Pancreas (tissue), 10 donors: ENCODE results near the gene DSE. TPM values are rescaled to one million over a fixed set of nuclear protein-coding genes. Genes with fewer than 3 reads are reported as not detected.
"Not testable (repeated sequence)": the region's sequence is repeated elsewhere in the genome, so short reads cannot be mapped to it uniquely, and the experiment has no call there.

Experiments used
- ATAC-seq, 4 donors: fragments of 200-7000 bp; cut with Tn5 transposase; one replicate each; pipeline versions ENCODE4 v1.8.0 to v1.9.1; 2020; ENCODE audit warnings: mild to moderate bottlenecking in 4 of 4, moderate library complexity in 4 of 4
- DNase-seq, 6 donors: peaks; one replicate each; pipeline ENCODE4 v3.0.0-alpha.2; 2020
- FAIRE-seq: peaks from 2 replicates; lab custom pipeline; 2012; peaks lifted over from hg19 to GRCh38; lab: Jason Lieb, UNC
- H3K27ac ChIP-seq, 4 donors: fragments of 200-600 bp; sonication (generic); 1 replicate in 3 of 4; 2 replicates in 1 of 4; pipeline versions ENCODE4 v1.5.0 to v1.8.0; 2020
- H3K27me3 ChIP-seq, 4 donors: fragments of 200-600 bp; one replicate each; pipeline ENCODE4 v1.8.0; 2021
- H3K36me3 ChIP-seq, 3 donors: fragments of 200-600 bp; sonication (generic) in 1 of 3; one replicate each; pipeline versions ENCODE4 v1.5.0 to v1.8.0; 2020 to 2021
- H3K4me1 ChIP-seq, 3 donors: fragments of 200-600 bp; one replicate each; pipeline ENCODE4 v1.8.0; 2021
- H3K4me3 ChIP-seq, 4 donors: fragments of 200-600 bp; sonication (generic) in 2 of 4; one replicate each; pipeline versions ENCODE4 v1.5.0 to v1.8.0; 2020 to 2021
- H3K9me3 ChIP-seq, 4 donors: fragments of 200-600 bp; one replicate each; pipeline ENCODE4 v1.8.0; 2021
- CTCF ChIP-seq, 4 donors: fragments of 200-600 bp; sonication (generic) in 3 of 4; IDR thresholded peaks; one replicate each; pipeline versions ENCODE4 v1.5.0 to v1.8.0; 2021; ENCODE audit warnings: antibody characterized with exemption in 4 of 4
- WGBS, 2 donors: extraction: QIAGEN DNeasy Blood & Tissue Kit; methylation state at CpG; one replicate each; pipeline ENCODE4 v1.1.7; 2013; 5-methylcytosine and 5-hydroxymethylcytosine counted together
- intact Hi-C, 3 donors: fragments of 100-400 bp; cut with DNase I; formaldehyde crosslinking; loops; one replicate each; pipeline versions ENCODE4 v1.11.1 to v1.14.2; 2022
- polyA plus RNA-seq, 2 donors: library from polyadenylated mRNA; stranded (reverse); fragments of 200-250 nt; gene quantifications; one replicate each; pipeline ENCODE4 v1.2.3, GENCODE V29; 2013
- total RNA-seq, 6 donors: library from RNA; stranded (reverse); fragmentation: NEBNext Ultra II Directional in 4 of 6; extraction: Animal tissue kit (Norgen Biotek cat#: 25700) in 4 of 6; gene quantifications; one replicate each; pipeline versions ENCODE4 v1.2.1 to v1.2.4, GENCODE V29; 2021 to 2023
- donor health status: healthy with polysubstance abuse.
- donor health status: DM: no; HTN: no; CAD: no; lungs with moderate emphysema.
- donor health status: DM: no; HTN: no; CAD: no.
- donor health status: control.
- donor health status: control.
- donor health status: Bipolar disorder and iron deficiency.
- donor health status: DM: yes; HTN: yes; CAD: no.
- donor health status: DM: no; HTN: no; CAD: no.
- donor health status: DM: no; HTN: no; CAD: no.
- donor health status: DM: yes; HTN: yes; CAD: no.

The DSE gene
- total and polyA plus RNA-seq, 8 donors, result 1.7 to 19.2 (median 2.8) TPM

GRCh38 chr6:116332096-116332495 lies 38.7 kb upstream of the DSE start:
- ATAC-seq (no peak), FAIRE-seq (no peak), DNase-seq (no peak)
- Histone ChIP-seq H3K9me3 (no peaks in the 10 kb centered on the region), H3K4me3 (no peak overlapping the region), H3K27ac (no peak overlapping the region), H3K4me1 (no peaks in the 10 kb centered on the region), H3K36me3 (no peaks in the 10 kb centered on the region), H3K27me3 (no peaks in the 10 kb centered on the region)
- intact Hi-C loops, result no loop called here
- no peak for TF ChIP-seq CTCF (IDR thresholded peaks at IDR 0.05)

GRCh38 chr6:116334638-116335409 lies 35.9 kb upstream of the DSE start:
- H3K4me3 ChIP-seq, intact Hi-C loops, H3K9me3 ChIP-seq, H3K36me3 ChIP-seq, H3K4me1 ChIP-seq, ATAC-seq, DNase-seq, H3K27ac ChIP-seq, H3K27me3 ChIP-seq, FAIRE-seq: not testable (repeated sequence)

GRCh38 chr6:116335612-116336215 lies 35.0 kb upstream of the DSE start:
- H3K36me3 ChIP-seq, result no peaks in the 10 kb centered on the region
- TF ChIP-seq CTCF (IDR thresholded peaks at IDR 0.05), result no peak
- no peaks in the 10 kb centered on the region for H3K27me3 ChIP-seq
- DNase-seq (no peak), FAIRE-seq (no peak), ATAC-seq (no peak)
- no peak overlapping the region for H3K27ac ChIP-seq
- H3K4me1 ChIP-seq, result no peaks in the 10 kb centered on the region
- no peak overlapping the region for H3K4me3 ChIP-seq
- intact Hi-C loops, result no loop called here
- H3K9me3 ChIP-seq, result no peaks in the 10 kb centered on the region
- WGBS, 2 donors, result 75 to 81% methylated on average over 1 of the region's 1 CpG

- intact Hi-C loops, result no loop called here
- H3K27ac ChIP-seq, result no peak overlapping the region
- no peaks in the 10 kb centered on the region for H3K27me3 ChIP-seq
- H3K36me3 ChIP-seq, result no peaks in the 10 kb centered on the region
- no peak for TF ChIP-seq CTCF (IDR thresholded peaks at IDR 0.05)
- no peak for ATAC-seq
- H3K9me3 ChIP-seq, result no peaks in the 10 kb centered on the region
- H3K4me1 ChIP-seq, result no peaks in the 10 kb centered on the region
- no peak for FAIRE-seq
- no peak overlapping the region for H3K4me3 ChIP-seq
- no peak for DNase-seq
- WGBS, 2 donors, result 81 to 91% methylated on average over 2 of the region's 2 CpGs
Observed at GRCh38 chr6:116338943-116339342, 31.8 kb upstream of the DSE start.

- 91 to 93% methylated on average over 5 of the region's 5 CpGs for WGBS, 2 donors
- H3K4me1 ChIP-seq, H3K4me3 ChIP-seq, H3K27me3 ChIP-seq, H3K36me3 ChIP-seq, intact Hi-C loops, FAIRE-seq, ATAC-seq, DNase-seq, H3K9me3 ChIP-seq, H3K27ac ChIP-seq: not testable (repeated sequence)
Observed at GRCh38 chr6:116340625-116341024, 30.1 kb upstream of the DSE start.

GRCh38 chr6:116349216-116349615 lies 21.5 kb upstream of the DSE start:
- no peak for FAIRE-seq
- H3K36me3 ChIP-seq, result no peaks in the 10 kb centered on the region
- intact Hi-C loops, result no loop called here
- H3K27me3 ChIP-seq, result no peaks in the 10 kb centered on the region
- 19 to 27% methylated on average over 2 of the region's 2 CpGs for WGBS, 2 donors
- H3K4me1 ChIP-seq, result no peaks in the 10 kb centered on the region
- H3K27ac ChIP-seq, result no peak overlapping the region
- ATAC-seq, result no peak
- peaks cover 0 to 3% (median 0%) of the 10 kb centered on the region in 4 donors for H3K9me3 ChIP-seq
- H3K4me3 ChIP-seq, result no peak overlapping the region
- DNase-seq, result no peak
- TF ChIP-seq CTCF (IDR thresholded peaks at IDR 0.05), result no peak
